ENCODE results near the gene STRADB. TPM values are rescaled to one million over a fixed set of nuclear protein-coding genes. Genes with fewer than 3 reads are reported as not detected.

Gene STRADB
- total RNA-seq, 4 donors from 2014 or later, result 25.6 to 41.9 (median 31.4) TPM

DNA sequence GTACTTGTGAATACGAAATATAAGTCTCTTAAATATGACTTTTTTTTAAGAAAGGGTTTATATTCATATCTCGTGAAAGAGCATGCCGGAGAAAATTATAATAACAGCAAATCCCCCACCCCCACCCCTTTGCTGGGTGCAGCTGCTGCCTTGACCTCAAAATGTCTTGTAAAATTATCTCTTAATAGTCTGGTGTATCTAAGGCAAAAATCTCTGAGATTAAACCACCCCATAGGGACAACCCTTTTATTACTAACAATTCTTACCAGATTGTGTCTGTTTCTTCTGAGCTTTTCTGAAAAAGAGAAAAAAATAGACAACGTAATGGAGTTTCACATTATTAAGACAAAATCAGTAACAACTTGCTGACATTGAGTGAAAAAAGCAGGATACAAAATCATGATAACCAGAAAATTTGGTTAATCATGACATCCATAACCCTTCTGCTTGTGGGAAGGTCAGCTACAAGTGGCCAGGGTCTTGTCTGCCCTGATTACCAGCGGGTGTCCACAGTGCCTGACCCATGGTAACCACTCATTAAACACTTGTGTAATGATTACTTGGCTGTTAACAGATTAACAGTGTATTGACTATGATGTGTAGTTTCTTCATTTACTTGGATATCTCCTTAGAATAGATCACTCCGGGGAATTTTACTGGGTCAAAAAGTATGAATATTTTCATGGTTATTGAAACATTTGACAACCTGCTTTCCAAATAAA, 1.5 kb downstream of the STRADB start:
- WGBS, 2 donors, result 90 to 96% methylated on average over 6 of the region's 6 CpGs
- Histone ChIP-seq H3K9me3 (no peaks in the 10 kb centered on the region), H3K27me3 (no peaks in the 10 kb centered on the region), H3K27ac (no peak overlapping the region), H3K4me1 (peaks cover 20 to 26% of the 10 kb centered on the region in 2 donors), H3K4me3 (replicated peaks in 1 of 3) (no peak overlapping the region), H3K36me3 (no peaks in the 10 kb centered on the region)
- no peak for DNase-seq
- no peak for TF ChIP-seq POLR2A (IDR thresholded peaks at IDR 0.05)
- TF ChIP-seq, protein P1, sequence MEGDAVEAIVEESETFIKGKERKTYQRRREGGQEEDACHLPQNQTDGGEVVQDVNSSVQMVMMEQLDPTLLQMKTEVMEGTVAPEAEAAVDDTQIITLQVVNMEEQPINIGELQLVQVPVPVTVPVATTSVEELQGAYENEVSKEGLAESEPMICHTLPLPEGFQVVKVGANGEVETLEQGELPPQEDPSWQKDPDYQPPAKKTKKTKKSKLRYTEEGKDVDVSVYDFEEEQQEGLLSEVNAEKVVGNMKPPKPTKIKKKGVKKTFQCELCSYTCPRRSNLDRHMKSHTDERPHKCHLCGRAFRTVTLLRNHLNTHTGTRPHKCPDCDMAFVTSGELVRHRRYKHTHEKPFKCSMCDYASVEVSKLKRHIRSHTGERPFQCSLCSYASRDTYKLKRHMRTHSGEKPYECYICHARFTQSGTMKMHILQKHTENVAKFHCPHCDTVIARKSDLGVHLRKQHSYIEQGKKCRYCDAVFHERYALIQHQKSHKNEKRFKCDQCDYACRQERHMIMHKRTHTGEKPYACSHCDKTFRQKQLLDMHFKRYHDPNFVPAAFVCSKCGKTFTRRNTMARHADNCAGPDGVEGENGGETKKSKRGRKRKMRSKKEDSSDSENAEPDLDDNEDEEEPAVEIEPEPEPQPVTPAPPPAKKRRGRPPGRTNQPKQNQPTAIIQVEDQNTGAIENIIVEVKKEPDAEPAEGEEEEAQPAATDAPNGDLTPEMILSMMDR (IDR thresholded peaks at IDR 0.05), result no peak
- intact Hi-C loops (cut with DNase I), result loop anchor here (10.0 kb wide), 2 partner anchors 58 to 218 kb away; no protein-coding TSS in a partner anchor

DNA sequence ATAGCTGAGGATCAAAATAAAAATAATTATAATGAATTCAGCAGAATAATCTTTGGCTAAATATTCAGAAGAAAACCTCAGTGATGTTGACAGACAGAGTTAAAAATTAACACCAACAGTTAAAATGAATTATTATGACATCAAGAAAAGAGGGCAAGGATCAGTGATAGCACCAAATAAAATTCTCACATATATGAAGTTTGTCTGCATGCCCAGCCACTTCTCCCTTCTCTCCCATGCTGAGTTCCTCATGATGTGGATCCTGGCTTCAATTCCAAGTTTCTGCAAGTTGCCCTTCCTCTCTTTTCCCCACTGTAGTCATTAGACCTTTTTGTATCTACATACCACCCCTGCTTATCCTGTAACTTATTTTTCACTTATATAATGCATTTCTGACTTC, 6.8 kb downstream of the STRADB start:
- Histone ChIP-seq H3K4me3 (replicated peaks in 1 of 3) (no peak overlapping the region), H3K4me1 (peaks cover 0 to 3% of the 10 kb centered on the region in 2 donors), H3K27me3 (no peaks in the 10 kb centered on the region), H3K27ac (no peak overlapping the region), H3K9me3 (no peaks in the 10 kb centered on the region), H3K36me3 (peaks cover 0 to 9% of the 10 kb centered on the region in 2 donors)
- DNase-seq, result no peak
- intact Hi-C loops (cut with DNase I), result loop anchor here (10.0 kb wide), 2 partner anchors 64 to 224 kb away; no protein-coding TSS in a partner anchor
- TF ChIP-seq POLR2A (IDR thresholded peaks at IDR 0.05), result no peak
- TF ChIP-seq, protein P1 (IDR thresholded peaks at IDR 0.05), result no peak

DNA sequence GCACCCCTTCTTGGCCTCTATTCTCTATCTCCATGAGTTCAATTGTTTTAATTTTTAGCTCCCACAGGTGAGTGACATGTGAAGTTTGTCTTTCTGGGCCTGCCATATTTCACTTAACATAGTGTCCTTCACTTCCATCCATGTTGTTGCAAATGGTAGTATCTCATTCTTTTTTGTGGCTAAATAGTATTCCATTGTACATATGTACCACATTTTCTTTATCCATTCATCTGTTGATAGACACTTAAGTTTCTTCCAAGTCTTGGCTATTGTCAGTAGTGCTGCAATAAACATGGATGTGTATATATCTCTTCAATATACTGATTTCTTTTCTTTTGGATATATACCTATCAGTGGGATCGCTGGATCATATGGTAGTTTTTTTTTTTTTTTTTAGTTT, 9.0 kb downstream of the STRADB start:
- Histone ChIP-seq H3K36me3 (peaks cover 9 to 14% of the 10 kb centered on the region in 2 donors), H3K27ac (no peak overlapping the region), H3K9me3 (no peaks in the 10 kb centered on the region), H3K27me3 (no peaks in the 10 kb centered on the region), H3K4me1 (peaks cover 4 to 8% of the 10 kb centered on the region in 2 donors), H3K4me3 (replicated peaks in 1 of 3) (no peak overlapping the region)
- intact Hi-C loops (cut with DNase I), result no loop called here
- WGBS, 2 donors, result 96 to 98% methylated on average over 1 of the region's 1 CpG
- no peak for DNase-seq
- no peak for TF ChIP-seq POLR2A (IDR thresholded peaks at IDR 0.05)
- TF ChIP-seq, protein P1 (IDR thresholded peaks at IDR 0.05), result no peak

DNA sequence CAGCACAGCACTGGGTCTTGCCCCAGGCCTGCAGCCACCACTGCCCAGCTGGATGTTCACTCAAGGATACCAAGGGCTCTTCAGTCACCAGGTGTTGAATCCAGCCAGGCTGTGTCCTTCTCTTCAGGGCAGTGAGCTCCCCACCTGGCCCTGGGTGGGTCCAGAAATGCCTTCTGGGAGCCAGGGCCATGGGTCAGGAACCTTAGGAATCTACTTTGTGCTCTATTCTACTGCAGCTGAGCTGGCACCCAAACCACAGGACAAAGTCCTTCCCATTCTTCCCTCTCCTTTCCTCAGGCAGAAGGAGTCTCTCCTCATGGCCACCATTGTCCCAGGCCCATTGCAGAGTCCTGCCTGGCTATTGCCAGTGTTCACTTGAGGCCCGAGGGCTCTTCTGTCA, 13.0 kb downstream of the STRADB start:
- intact Hi-C loops (cut with DNase I), result no loop called here
- peaks cover 13 to 17% of the 10 kb centered on the region in 2 donors for H3K36me3 ChIP-seq

More for the DNA sequence above, 13.0 kb downstream of the STRADB start:
- no peak overlapping the region for H3K4me3 ChIP-seq (replicated peaks in 1 of 3)
- WGBS, 2 donors, result 100% methylated on average over 1 of the region's 1 CpG
- H3K27me3 ChIP-seq, result no peaks in the 10 kb centered on the region
- H3K4me1 ChIP-seq, result peaks cover 7 to 14% of the 10 kb centered on the region in 2 donors
- no peak for DNase-seq
- TF ChIP-seq, protein P1 (IDR thresholded peaks at IDR 0.05), result no peak
- no peak for TF ChIP-seq POLR2A (IDR thresholded peaks at IDR 0.05)
- H3K9me3 ChIP-seq, result no peaks in the 10 kb centered on the region
- H3K27ac ChIP-seq, result peak overlapping the region in 2 of 3 donors; percentile 30 to 57

Data from thyroid gland (tissue), 4 donors.